Prostate gland (tissue), 2 donors: ENCODE results near the gene KRTAP3-1.

Experiments used
- POLR2A ChIP-seq: fragments of 450-650 bp; IDR thresholded peaks from one replicate; pipeline ENCODE4 v1.6.1; 2016; ENCODE audit warnings: antibody characterized with exemption, mild to moderate bottlenecking
- POLR2AphosphoS5 ChIP-seq: sonication (generic); formaldehyde crosslinking; IDR thresholded peaks from one replicate; pipeline ENCODE4 v1.6.1; 2017; ENCODE audit warnings: antibody characterized with exemption
- TF ChIP-seq, protein P1 (sequence below), 4 experiments: fragments of 200-600 bp in 2 of 4; fragments of 450-650 bp in 2 of 4; sonication (generic) in 2 of 4; IDR thresholded peaks; 1 replicate in 3 of 4; 2 replicates in 1 of 4; pipeline ENCODE4 v1.5.1; 2016 to 2019; ENCODE audit warnings: antibody characterized with exemption in 4 of 4, mild to moderate bottlenecking in 2 of 4, moderate library complexity in 2 of 4

- TF ChIP-seq, protein P1, sequence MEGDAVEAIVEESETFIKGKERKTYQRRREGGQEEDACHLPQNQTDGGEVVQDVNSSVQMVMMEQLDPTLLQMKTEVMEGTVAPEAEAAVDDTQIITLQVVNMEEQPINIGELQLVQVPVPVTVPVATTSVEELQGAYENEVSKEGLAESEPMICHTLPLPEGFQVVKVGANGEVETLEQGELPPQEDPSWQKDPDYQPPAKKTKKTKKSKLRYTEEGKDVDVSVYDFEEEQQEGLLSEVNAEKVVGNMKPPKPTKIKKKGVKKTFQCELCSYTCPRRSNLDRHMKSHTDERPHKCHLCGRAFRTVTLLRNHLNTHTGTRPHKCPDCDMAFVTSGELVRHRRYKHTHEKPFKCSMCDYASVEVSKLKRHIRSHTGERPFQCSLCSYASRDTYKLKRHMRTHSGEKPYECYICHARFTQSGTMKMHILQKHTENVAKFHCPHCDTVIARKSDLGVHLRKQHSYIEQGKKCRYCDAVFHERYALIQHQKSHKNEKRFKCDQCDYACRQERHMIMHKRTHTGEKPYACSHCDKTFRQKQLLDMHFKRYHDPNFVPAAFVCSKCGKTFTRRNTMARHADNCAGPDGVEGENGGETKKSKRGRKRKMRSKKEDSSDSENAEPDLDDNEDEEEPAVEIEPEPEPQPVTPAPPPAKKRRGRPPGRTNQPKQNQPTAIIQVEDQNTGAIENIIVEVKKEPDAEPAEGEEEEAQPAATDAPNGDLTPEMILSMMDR (IDR thresholded peaks at IDR 0.05): no peak
- TF ChIP-seq POLR2A: no peak
- TF ChIP-seq POLR2AphosphoS5: no peak
These were observed 11.4 kb upstream of the KRTAP3-1 start for GRCh38 chr17:41020336-41020735.
